ENCODE measurements around the gene RALGPS1.

The RALGPS1 gene

GRCh38 chr9:127022913-127023660, 108.5 kb downstream of the RALGPS1 start:
- DNase-seq, result no peak

DNA sequence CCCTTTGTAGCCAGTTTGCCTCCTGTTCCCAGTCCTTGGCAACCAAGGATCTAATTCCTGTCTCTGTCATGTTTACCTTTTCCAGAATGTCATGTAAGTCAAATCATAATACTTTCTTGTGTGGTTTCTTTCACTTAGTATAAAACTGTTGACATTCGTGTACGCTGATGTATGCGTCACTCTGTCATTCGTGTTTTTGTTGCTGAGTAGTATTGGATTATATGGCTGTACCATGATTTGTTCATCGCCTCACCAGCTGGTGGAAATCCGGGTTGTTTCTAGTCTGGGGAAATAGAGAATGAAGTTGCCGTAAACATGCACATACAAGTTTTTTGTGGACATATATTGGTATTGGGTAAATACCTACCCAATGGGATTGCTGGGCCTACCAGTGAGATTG, 110.5 kb downstream of the RALGPS1 start:
- no peak for DNase-seq

DNA sequence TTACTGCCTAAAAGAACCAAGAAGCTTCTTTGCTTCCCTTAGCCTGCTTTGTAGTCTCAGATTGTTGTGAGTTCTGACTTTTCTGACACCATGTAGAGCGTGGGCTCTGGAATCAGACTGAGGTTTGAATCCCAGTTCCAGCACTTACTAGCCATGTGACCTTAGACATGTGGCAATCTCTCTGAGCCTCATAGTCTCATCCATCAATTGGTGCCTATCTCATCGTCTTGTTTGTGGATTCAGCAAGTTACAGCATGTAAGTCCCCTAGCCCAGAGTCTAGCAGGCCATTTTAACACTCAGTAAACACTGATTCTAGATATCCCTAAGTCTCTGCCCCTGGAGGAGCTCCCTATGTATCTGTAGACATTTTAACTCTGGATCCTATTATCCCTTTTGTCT, 113.1 kb downstream of the RALGPS1 start:
- DNase-seq, result no peak

DNA sequence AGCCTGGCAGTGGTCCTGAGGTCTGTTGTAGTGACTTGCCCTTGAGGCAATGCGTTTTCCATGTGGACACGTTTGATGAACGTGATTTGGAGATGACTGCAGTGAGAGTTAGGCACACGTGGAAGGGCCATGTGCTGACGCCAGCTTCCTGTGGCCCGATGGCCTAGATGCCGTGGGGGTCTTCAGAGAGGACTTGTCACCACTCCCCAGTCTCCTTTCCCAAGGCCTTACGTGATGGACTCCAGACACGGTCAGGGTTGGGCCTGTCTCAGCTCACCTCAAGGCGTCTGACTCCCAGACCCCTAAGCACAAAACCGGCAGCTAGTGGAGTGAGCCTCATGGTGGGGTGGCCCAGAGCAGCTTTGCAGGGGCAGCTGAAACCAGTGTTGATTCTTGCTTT, 115.0 kb downstream of the RALGPS1 start:
- no peak for DNase-seq

DNA sequence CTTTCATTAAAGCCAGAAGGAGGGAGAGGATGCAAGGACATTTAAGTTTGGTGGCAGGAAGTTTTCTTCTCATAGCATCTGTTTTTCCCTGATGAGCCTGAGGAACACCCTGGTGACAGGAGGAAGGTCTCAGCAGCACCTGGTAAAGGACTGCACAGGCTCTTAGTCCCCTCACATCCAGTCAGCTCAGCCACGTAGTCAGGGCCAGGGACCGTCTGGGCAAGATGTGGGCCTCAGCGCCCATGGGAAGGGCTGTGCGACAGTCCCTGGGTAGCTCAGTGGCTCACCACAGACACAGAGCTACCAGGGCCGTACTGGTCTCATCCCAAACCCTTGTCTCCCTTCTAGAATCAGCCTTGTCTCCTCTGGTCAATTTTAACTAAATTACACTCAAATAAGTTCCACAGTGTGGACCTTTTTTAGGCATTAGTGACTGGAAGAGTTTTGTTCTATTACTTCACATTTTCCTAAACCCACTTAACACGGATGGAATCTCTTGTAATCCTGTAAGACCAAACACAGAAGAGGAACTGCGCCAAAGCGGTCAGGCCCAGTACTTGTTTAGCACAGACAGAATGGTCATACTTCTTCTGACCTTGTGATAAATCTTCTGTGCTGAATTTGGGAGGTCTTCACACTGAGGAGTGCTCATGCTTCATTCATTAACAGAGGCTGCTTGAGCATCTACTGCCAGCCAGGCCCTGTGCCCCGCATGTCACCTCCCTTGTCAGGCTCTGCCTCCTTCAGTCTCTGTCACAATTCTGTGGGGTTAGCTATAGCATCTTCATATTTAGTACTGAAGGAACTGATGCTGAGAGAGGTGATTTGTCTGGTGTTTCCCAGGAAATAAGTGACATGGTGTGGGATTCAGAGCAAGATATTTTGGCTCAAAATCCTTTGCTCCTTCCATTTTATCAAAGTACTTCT, 116.5 kb downstream of the RALGPS1 start:
- no peak for DNase-seq

DNA sequence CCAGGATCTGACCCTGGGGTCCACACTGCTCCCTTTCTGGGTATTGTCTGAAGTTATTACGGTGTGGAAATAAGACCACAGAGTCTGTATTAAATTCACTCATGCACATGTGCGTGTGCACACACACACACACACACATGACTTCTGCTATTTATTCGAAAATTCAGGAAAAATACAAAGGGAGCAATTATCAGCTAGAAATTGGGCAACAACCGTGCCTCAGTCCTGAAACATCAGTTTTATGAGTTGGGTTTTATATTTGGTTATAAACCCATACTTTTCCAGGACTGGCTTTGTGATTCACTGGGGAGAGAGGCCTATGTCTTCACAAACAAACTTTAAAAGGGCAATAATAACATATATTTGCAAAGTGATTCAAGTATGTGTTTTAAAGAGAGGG, 117.7 kb downstream of the RALGPS1 start:
- DNase-seq, result no peak

- no peak for DNase-seq
These were observed 118.5 kb downstream of the RALGPS1 start for GRCh38 chr9:127033061-127033460.

GRCh38 chr9:127033789-127034188, 119.2 kb downstream of the RALGPS1 start:
- DNase-seq, result no peak

GRCh38 chr9:127034691-127035090, 120.1 kb downstream of the RALGPS1 start:
- no peak for DNase-seq

DNA sequence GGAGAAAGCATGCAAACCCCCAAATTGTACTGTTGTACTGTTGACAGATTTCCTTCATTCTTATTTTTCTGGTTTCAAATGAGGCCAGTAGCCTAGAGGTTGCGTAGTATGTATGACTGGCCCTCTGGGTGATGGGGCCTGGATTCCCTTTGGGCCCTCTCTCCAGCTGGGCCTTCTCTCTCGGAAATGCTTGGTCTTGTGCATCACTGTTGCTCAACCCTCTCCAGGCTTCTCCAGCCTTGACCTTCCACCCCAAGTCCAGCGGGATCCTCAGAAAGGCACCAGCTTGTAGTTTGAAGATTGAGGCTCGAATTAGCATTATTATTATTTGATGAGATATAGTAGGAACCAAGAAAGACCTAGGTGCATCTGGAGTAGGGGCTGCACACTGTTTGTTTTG, 120.8 kb downstream of the RALGPS1 start:
- no peak for DNase-seq

DNA sequence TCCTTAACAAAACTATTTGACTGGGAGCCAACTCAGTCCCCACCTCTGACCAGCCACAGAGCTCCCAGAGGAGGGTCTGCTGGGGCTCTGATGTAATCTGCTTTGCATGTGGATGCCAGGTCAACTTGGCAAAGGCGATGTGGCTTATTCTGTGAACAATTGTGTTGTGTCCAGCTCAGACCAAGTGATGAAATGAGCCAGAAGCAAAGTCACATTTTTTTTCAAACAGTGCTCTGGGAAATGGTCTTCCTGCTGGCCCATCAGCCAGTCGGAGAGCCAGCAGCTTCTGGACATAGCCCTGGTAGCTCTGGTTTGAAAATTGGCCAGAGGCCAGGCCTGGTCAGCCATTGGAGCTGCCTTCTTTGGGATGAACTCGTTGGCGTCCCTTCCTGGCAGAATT, 121.4 kb downstream of the RALGPS1 start:
- DNase-seq, result no peak

DNA sequence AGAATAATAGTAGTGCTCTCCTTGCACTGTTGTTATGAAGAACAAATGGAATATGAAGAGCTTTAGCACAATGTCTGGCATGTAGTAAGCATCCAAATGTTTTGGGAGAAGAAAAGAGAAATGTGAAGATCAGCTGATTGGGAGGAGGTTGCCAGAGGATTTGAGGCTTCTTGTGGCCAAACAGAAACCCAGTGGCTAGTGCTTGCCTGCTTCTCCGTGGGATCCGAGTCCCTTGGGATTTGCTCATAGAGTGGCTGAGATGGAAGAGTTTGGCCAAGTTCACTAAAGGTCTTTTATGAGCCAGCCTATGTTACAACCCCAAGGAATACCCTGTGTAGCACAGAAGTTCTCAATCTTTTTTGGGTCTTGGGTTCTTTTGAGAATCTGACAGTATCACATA, 121.9 kb downstream of the RALGPS1 start:
- DNase-seq, result no peak

GRCh38 chr9:127038531-127038930, 123.9 kb downstream of the RALGPS1 start:
- DNase-seq, result no peak

DNA sequence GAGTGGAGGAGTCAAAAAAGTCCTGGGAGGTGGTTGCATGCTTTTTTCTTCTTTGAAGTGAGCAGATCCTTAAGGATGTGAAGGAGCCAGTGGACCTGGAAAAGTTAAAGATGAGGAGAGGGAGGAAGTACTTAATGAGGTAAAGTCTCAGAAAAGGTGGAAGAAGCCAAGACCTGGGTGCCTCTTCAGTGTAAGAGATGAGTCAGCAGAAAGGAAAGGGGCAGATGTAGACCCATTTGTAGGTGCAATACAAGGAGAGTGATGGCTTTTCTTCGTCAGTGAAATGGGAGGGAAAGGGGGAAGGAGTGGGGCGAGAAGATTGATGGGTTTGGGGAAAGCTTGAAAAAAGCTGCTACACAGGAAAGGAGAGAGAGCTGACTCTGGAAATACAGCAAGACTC, 124.9 kb downstream of the RALGPS1 start:
- no peak for DNase-seq

- no peak for DNase-seq
These were observed 130.6 kb downstream of the RALGPS1 start for GRCh38 chr9:127045148-127045547.

DNA sequence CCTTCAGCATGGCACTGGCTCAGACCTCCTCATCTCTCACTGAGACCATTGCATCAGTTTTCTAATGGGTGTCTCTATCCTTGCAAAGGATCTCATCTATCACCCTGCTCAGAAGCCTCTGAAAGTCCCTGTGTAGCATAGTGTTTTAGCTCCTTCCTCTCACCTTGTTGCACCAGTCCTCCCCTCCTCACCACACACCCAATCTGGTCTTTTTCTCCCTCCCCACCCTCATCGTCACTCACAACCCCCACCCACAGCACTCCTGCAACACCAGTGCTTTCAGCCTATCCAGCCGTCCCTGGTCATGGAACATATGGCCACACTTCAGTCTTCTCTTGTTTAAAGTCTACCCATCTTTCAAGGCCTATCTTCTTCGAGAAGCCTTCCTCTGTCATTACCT, 133.4 kb downstream of the RALGPS1 start:
- DNase-seq, result no peak

- DNase-seq, result no peak
These were observed 134.5 kb downstream of the RALGPS1 start for GRCh38 chr9:127049044-127049443.

GRCh38 chr9:127049581-127049980, 135.0 kb downstream of the RALGPS1 start:
- DNase-seq, result no peak

GRCh38 chr9:127050152-127050551, 135.6 kb downstream of the RALGPS1 start:
- DNase-seq, result no peak

GRCh38 chr9:127050591-127051001, 136.0 kb downstream of the RALGPS1 start:
- DNase-seq, result no peak

- DNase-seq, result no peak
These were observed 137.5 kb downstream of the RALGPS1 start for GRCh38 chr9:127051881-127052595.

DNA sequence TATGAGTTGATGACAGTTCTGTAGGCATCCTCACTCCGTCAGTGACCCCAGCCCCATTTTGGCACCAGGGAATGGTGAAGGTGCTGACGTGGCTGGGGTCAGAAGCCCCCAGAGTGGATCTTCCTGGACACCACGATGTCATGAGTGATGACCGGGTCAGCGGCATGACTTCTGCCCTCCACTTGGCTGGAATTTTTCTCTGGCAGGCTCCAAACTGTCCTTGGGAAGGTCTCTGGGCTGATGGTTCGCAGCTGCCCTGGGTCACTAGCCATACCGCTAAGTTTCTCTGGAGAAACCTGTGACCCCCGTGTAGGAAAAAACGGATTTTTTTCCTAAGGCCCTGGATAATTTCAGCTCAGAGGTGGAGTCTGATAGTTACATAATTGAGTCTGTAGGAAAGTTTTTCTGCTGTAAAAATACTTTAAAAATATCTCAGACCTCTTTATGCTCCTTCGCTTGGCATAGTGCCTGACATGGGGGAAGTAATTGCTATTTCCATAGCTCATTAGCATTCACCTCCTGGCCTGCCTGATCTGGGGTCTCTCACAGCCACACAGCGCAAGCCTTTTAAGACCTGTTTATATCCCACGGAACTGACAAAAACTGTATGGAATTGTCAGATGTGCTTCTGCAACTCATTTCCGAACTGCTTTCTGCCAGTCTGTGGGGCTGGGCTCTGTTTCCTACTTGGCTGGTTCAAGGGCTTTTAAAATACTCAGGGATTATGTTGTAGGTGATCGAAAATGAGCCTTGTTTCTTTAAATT, 138.7 kb downstream of the RALGPS1 start:
- no peak for DNase-seq

- DNase-seq, result no peak
These were observed 139.4 kb downstream of the RALGPS1 start for GRCh38 chr9:127053960-127054359.
